ENCODE data around the gene ATP2B1. TPM values are rescaled to one million over a fixed set of nuclear protein-coding genes. Genes with fewer than 3 reads are reported as not detected.

Gene ATP2B1
- total and polyA plus RNA-seq, 2 donors (not counting 1 experiment from before 2014, with no cell fraction given) = 26.1 to 238 TPM

- H3K4me2 ChIP-seq (replicated peaks; ENCODE audit: low read depth, low read length, poor library complexity, severe bottlenecking) = no peak overlapping the region
- no peak overlapping the region for H3K4me3 Mint-ChIP-seq
- intact Hi-C loops (cut with micrococcal nuclease) = no loop called here
- H3K36me3 ChIP-seq (replicated peaks in 1 of 2; ENCODE audit: control extremely low read depth in 1 of 2, control insufficient read depth in 1 of 2, extremely low read depth in 1 of 2, insufficient read depth in 2 of 2, low read length in 1 of 2) = no peaks in the 10 kb centered on the region
- no peaks in the 10 kb centered on the region for H3K9me3 Mint-ChIP-seq (ENCODE audit: insufficient read depth)
- H3K27me3 ChIP-seq (replicated peaks in 1 of 4; ENCODE audit: control extremely low read depth in 1 of 4, control insufficient read depth in 3 of 4, insufficient read depth in 4 of 4, low read length in 3 of 4) = no peaks in the 10 kb centered on the region
- CTCF ChIA-PET = no interaction called here
- 100% methylated on average over 1 of the region's 2 CpGs for WGBS (ENCODE audit: insufficient coverage)
- no peaks in the 10 kb centered on the region for H4K20me1 ChIP-seq (ENCODE audit: control insufficient read depth, insufficient read depth, low read length, poor library complexity, severe bottlenecking)
- H3K4me1 ChIP-seq (ENCODE audit: control insufficient read depth in 2 of 2, insufficient read depth in 2 of 2, low read length in 2 of 2) = no peaks in the 10 kb centered on the region
- no peaks in the 10 kb centered on the region for H3K79me2 ChIP-seq (ENCODE audit: control insufficient read depth, insufficient read depth, low read length)
- no peak overlapping the region for H3K9ac ChIP-seq (ENCODE audit: low read length)
- ATAC-seq (ENCODE audit: low read depth) (no peak), DNase-seq (no peak)
- no peaks in the 10 kb centered on the region for H3K4me1 Mint-ChIP-seq
- TF ChIP-seq EZH2 (IDR thresholded peaks at IDR 0.05; ENCODE audit: borderline replicate concordance, insufficient read depth, low read depth, low read length, poor library complexity, severe bottlenecking) (no peak), CTCF (IDR thresholded peaks at IDR 0.05) (no peak)
- POLR2A ChIA-PET = no interaction called here
- peaks cover 4% of the 10 kb centered on the region for H3K27me3 Mint-ChIP-seq
- no peak overlapping the region for H2AFZ ChIP-seq (ENCODE audit: insufficient read depth, low read depth, low read length, poor library complexity, severe bottlenecking)
- H3K4me3 ChIP-seq (ENCODE audit: control extremely low read depth in 1 of 5, extremely low read depth in 1 of 5, insufficient read depth in 1 of 5, low read depth in 2 of 5, low read length in 4 of 5) = no peak overlapping the region
- no peak overlapping the region for H3K27ac Mint-ChIP-seq
- H3K27ac ChIP-seq (ENCODE audit: low read length in 2 of 2) = no peak overlapping the region
- no peaks in the 10 kb centered on the region for H3K9me3 ChIP-seq (ENCODE audit: control extremely low read depth in 1 of 3, control insufficient read depth in 2 of 3, insufficient read depth in 1 of 3, low read length in 2 of 3)
These were observed 151.7 kb downstream of the ATP2B1 start for GRCh38 chr12:89556976-89557375.

- CTCF ChIA-PET = interaction anchor here (0.6 to 2.1 kb wide), 3 partner anchors 9 to 597 kb away, joined by 3 to 9 read pairs (median 3); no protein-coding TSS in a partner anchor
- no peak for DNase-seq
These were observed 156.3 kb downstream of the ATP2B1 start for GRCh38 chr12:89552376-89552775.

More at GRCh38 chr12:89552376-89552775, 156.3 kb downstream of the ATP2B1 start:
- no peak for TF ChIP-seq CTCF (IDR thresholded peaks at IDR 0.05)
- no peak for TF ChIP-seq EZH2 (IDR thresholded peaks at IDR 0.05; ENCODE audit: borderline replicate concordance, insufficient read depth, low read depth, low read length, poor library complexity, severe bottlenecking)
- POLR2A ChIA-PET = no interaction called here
- Histone ChIP-seq H3K9ac (ENCODE audit: low read length) (no peak overlapping the region), H3K36me3 (replicated peaks in 1 of 2; ENCODE audit: control extremely low read depth in 1 of 2, control insufficient read depth in 1 of 2, extremely low read depth in 1 of 2, insufficient read depth in 2 of 2, low read length in 1 of 2) (no peaks in the 10 kb centered on the region), H4K20me1 (ENCODE audit: control insufficient read depth, insufficient read depth, low read length, poor library complexity, severe bottlenecking) (no peaks in the 10 kb centered on the region), H3K27me3 (replicated peaks in 1 of 4; ENCODE audit: control extremely low read depth in 1 of 4, control insufficient read depth in 3 of 4, insufficient read depth in 4 of 4, low read length in 3 of 4) (no peaks in the 10 kb centered on the region), H3K9me3 (ENCODE audit: control extremely low read depth in 1 of 3, control insufficient read depth in 2 of 3, insufficient read depth in 1 of 3, low read length in 2 of 3) (no peaks in the 10 kb centered on the region), H2AFZ (ENCODE audit: insufficient read depth, low read depth, low read length, poor library complexity, severe bottlenecking) (no peak overlapping the region), H3K4me1 (ENCODE audit: control insufficient read depth in 2 of 2, insufficient read depth in 2 of 2, low read length in 2 of 2) (no peaks in the 10 kb centered on the region), H3K27ac (ENCODE audit: low read length in 2 of 2) (no peak overlapping the region), H3K4me2 (replicated peaks; ENCODE audit: low read depth, low read length, poor library complexity, severe bottlenecking) (no peak overlapping the region), H3K79me2 (ENCODE audit: control insufficient read depth, insufficient read depth, low read length) (no peaks in the 10 kb centered on the region), H3K4me3 (ENCODE audit: control extremely low read depth in 1 of 5, extremely low read depth in 1 of 5, insufficient read depth in 1 of 5, low read depth in 2 of 5, low read length in 4 of 5) (no peak overlapping the region)
- Mint-ChIP-seq H3K27ac (no peak overlapping the region), H3K9me3 (ENCODE audit: insufficient read depth) (no peaks in the 10 kb centered on the region), H3K27me3 (peaks cover 4% of the 10 kb centered on the region), H3K4me1 (no peaks in the 10 kb centered on the region), H3K4me3 (no peak overlapping the region)
- ATAC-seq (ENCODE audit: low read depth) = no peak
- WGBS (ENCODE audit: insufficient coverage) = 60% methylated on average over 1 of the region's 1 CpG
- intact Hi-C loops (cut with micrococcal nuclease) = no loop called here
